Measurements from ENCODE around the gene ESPL1.

GRCh38 chr12:53230108-53230845, 37.8 kb upstream of the ESPL1 start:
- TF ChIP-seq CTCF (IDR thresholded peaks at IDR 0.05) (no peak), EP300 (IDR thresholded peaks at IDR 0.05) (no peak), POLR2A (IDR thresholded peaks at IDR 0.05) (no peak)

Measured in ovary (tissue), 3 donors.